ENCODE measurements around the gene TEX11.

- TF ChIP-seq CTCF (IDR thresholded peaks at IDR 0.05): no peak
- no peak for TF ChIP-seq POLR2A (IDR thresholded peaks at IDR 0.05)
- TF ChIP-seq POLR2AphosphoS5 (IDR thresholded peaks at IDR 0.05; ENCODE audit: insufficient read depth in 1 of 2, low read depth in 1 of 2): no peak
Measured at GRCh38 chrX:70656304-70656703, 252.2 kb downstream of the TEX11 start.

Measured in vagina (tissue), 2 donors.